HG03045 (cell line): ENCODE data around the gene KISS1.

Experiments
- ATAC-seq: cut with Tn5 transposase; IDR thresholded peaks from one replicate; pipeline ENCODE4 v1.9.1; 2021; ENCODE audit warnings: mild to moderate bottlenecking, moderate library complexity; ENCODE audit not compliant: unreplicated experiment

The KISS1 gene

DNA sequence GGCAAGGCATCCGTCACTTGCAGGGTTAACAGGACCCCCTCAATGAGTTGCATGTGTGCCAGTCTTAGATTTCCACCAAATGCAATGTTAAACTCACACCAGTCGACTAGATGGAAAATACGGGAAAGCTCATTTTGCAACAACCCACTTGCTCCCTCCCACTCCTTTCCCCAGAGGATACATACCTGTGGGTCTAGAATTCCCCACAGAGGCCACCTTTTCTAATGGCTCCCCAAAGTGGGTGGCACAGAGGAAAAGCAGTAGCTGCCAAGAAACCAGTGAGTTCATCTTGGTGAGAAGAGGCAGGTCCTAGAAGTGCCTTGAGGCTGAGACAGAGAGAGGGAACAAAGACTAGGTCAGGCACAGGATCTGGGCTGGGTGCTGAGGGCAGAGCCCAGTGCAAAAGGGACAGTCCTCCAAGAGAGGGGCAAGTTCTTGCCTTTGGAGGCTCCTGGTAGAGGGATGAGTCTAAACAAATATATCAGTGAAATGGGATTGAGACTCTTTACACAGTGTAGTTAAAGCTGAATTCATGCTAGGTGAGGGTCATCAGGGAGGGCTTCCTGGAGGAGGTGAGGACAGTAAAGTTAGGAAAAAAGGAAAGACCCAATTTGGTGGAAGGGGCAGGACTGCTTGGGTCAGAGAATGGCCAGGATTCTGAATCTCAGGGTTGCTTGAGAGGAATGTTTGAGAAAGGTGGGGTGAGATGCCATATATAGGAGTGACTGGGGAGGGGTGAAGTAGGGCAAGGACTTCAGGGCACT, 3.5 kb downstream of the KISS1 start:
- ATAC-seq = no peak

DNA sequence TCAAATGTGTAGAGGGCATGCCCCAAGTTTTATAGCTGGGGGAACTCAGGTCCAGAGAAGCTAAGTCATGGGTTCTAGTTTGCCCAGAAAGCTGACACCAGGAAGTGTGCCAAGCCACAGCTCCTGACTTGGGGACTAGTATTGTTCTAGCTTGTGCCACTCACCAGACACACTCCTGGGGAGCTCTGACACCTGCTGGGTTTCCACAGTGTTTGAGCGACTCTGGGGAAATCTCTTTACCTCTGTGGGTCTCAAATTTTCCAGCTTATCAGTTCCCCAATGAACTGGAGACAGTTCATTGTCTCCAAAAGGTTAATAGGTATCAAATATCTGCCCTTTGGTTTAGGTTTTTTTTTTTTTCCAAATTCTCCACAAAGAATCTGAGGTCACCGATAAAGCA, 4.2 kb downstream of the KISS1 start:
- no peak for ATAC-seq

DNA sequence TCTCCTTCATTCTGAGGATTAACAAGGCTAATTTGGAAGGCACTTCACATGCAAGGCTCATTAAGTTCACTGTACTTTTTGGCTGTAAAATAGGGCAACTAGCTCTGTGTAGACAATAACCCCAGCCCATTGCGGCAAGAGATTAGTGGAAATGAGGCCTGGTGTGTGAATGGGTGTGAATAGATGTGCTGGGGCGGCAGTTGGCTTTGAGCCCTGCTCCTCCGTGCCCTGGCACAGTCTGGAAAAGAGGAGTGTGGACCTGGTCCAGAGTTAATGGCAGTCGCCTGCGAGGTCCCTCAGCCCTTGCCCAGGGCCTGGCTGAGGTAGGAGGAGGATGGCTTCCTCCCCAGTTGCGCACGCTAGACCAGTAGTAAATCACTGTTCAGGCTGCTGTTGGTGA, 4.8 kb downstream of the KISS1 start:
- ATAC-seq = no peak

DNA sequence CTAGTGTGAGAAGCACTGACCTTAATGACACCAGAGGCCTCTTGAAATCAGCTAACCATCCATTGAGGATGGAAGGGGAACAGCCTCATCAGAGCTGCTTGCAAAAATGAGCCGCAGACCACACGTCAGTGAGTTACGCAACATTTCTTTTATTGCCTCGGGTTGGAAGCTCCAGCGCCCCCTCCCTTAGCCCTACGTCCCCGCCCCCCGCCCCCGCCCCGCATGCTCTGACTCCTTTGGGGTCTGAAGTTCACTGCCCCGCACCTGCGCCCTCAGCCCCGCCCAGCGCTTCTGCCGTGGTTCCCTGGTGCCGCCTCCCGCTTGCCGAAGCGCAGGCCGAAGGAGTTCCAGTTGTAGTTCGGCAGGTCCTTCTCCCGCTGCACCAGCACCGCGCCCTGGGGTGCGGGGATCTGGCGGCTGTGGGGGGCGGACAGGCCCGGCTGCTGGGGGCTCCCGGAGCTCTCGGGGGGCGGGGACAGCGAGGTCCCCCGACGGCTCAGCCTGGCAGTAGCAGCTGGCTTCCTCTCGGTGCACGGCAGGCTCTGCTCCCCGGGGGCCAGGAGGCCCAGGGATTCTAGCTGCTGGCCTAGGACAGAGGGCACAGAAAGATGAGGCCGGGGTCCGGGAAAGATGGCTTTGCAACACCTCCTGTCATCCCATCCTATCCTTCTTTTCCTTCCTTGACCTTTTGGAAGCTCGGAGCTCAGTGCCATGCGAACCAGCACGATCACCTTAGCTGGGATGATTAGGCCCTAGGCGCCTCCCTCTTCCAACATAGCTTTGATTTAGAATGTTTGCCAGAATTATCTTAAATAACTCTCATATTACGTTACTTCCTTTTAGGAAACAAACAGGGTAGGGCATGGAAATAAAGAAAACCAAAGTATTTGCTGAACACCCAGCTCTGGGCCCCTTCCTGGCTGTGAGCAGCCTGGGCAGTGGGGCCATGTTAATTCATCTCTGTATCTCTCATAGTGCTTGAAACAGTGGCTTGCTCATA, 5.8 kb downstream of the KISS1 start:
- no peak for ATAC-seq

DNA sequence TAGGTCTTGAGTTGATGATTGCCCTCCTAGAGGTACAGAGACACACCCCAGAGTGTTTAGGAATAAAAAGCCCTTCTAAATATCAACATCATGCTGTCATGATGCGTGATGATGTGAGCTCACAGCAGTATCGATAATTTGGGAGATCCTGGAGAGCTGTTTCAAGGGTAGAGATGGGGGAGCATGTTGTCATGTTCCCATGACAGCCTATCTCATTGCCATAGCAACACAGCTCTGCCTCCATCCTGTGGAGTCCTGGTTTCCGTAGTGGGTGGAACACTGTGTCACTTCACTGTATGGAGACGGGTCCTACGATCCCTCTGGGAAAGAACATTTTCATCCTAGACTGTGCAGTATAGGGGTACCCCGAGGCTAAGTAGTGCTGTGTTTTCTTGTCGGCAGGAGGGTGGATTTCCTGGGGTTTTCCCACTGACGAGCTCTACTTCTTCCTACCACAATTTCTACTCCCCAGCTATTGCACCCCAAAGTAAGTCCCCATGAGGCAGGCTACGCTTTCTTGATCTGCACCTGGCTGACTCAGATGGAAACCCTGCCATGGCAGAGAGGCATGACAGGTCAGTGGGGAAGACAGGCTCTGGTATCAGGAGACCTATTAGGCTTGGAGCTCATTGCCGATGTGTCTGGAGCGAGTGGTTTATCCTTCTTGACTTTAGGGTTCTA, 7.2 kb downstream of the KISS1 start:
- ATAC-seq = no peak

DNA sequence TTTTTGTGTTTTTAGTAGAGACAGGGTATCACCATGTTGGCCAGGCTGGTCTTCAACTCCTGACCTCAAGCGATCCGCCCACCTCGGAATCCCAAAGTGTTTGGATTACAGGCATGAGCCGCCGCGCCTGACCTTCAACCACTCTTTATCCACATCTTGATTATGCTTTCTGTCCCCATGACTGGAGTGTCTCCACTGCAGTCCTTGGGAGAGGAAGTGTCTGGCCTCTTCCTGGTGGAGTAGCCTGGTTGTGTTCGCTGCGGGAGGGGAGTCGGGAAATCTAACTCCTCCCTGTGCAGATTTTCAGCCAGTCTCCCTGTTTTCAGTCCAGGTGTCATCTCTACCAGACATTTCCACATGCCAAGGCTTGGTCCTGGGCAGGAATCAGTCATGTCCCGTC, 9.7 kb downstream of the KISS1 start:
- ATAC-seq = no peak

DNA sequence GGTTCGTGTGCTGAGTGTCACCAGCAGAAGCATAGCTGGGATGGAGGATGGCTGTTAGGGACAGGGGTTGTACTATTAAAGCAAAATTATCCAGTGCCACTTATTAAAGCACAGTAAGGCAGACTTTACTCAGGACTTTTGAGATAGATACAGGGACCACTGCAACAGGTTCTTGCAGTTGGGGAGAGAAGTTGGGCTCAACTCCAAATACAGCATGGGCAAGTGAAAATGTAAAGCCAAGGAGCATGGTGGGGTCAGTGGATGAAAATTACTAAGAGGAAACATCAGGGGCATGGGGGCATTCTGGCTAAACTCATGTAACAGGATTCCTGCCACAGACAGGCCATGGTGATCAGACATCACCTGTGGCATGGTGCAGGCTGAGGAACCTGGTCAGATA, 15.2 kb downstream of the KISS1 start:
- ATAC-seq = no peak

DNA sequence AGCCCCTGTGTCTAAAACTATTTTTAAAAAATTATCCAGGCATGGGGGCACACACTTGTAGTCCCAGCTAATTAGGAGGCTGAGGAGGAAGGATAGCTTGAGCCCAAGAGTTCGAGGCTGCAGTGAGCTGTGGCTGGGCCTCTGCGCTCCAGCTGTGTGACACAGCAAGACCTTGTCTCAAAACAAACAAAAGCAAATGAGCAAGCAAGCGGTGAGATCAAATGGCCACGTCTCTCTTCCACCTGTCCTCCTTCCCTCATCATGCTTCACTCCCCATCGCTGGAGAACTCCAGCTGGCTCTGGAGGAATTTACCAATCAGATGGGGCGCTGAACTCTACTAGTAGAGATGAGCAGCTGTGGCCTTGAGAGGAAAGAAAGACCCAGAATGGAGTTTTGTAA, 16.2 kb downstream of the KISS1 start:
- ATAC-seq = no peak

DNA sequence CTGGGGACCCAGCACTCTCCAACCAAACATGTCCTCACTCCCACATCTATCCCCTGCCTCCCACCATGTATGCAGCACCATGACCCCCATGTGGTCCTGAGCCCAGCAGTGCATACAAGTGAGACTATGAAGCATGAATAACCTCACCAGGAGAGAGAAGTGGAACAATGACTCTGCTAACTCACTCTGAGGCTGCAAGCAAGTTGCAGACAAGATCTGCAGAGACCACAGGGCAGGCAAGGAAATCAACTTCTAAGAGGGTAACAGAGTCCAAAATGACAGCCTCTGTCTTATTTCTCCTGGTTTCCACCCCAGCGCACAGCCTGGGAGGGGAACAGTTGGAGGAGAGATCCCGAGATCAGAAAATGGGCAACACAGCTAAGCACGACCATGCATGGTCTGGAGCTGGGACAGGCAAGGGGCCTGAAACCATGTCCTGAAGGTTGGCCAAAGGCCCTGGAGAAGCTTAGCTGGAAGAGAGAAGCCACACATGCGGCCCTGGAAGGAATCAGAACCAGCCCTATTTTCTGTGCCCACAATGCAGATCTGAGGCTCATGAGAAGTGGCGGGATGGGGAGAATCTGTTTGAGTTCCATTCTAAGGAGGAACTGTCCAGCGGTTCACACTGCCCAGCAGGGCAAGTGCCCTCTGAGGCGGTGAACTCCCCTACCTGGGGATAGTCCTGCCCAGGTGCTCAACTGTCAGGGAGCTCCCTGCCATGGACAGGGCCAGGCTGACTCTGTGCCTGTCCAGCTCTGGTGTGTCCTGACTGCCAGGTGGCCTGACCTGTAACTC, 17.6 kb downstream of the KISS1 start:
- no peak for ATAC-seq

DNA sequence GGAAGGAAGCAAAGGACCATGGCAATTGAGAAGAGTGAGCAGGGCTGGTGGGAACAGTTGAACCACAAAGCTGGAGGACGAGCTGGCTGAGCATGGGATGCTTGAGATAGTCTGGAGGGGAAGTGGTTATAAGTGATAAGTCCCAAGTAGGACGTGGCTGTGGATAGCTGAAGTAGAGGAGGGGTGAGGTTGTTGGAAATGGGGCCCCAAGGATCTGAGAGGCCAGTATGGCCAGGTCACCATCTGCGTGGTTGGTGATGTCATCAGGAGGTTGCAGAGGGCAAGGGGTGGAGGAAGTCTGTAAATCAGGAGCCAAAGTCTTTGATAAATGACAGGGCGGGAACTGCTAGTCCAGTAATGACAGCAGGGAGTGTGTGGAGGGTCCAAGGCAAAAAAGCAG, 19.2 kb downstream of the KISS1 start:
- no peak for ATAC-seq

DNA sequence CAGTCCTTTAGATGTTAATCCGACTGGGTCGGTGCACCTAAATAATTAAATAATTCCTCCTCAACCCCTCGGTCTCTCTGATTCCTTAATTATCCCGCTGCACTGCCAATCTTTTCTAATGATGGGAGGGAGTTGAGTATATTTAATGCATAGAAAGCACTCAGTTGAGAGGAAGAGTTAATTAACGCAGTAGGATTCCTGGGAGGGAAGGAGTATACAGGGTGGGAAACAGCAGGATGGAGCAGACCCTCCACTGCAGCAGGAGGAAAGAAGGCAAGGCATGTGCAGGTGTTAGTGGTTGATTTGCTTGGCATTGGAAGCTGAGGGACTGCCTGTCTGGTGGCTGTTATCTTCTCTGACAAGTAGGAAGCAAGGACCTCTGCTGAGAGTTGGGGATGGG, 20.2 kb downstream of the KISS1 start:
- no peak for ATAC-seq

DNA sequence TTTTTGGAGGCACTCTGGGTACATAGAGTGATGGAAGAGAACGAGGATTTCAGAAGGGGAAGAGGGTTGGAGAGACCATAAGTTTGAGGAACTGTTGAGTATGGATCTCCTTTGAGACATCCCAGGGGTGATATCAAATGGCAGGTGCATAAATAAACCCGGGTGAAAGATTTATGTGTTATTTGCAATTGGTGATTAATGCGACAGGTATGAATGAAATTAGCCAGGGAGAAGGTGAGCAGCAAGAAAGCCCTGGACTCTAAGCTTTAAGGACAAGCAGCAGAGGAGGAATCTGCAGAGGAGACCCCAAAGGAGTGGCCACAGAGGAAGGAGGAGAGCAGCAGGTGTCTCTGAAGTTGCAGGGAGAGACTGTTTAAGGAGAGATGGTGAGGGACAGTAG, 21.3 kb downstream of the KISS1 start:
- ATAC-seq = no peak

DNA sequence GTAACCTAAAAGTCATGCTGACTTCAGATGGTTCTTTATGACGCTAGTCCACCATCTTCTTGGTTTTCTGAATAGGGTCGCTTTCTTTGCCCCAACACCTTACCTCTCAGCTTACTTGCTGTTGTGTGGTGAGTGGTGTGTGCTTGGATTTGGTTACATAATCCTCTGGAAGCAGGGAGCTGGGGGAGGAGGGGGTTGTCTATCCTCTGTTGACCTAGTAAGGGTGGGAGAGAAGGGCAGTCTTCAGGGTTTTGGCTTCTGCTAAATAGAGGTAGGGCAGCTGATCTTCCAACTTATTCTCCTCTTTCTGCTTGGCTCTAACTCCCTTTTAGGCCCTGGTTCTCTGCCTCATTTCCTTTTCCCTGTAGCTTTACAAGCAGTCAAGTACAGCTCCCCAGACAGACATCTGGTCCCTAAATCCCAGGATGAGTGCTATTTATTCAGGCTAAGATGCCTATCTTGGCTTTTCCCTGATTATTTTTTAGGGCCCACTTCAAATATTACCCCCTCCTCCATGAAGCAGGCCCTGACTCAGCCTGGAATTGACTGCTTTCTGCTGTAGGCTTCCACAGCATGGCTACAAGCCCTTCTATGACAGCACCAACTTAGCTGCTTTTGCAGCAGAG, 23.8 kb downstream of the KISS1 start:
- ATAC-seq = no peak

DNA sequence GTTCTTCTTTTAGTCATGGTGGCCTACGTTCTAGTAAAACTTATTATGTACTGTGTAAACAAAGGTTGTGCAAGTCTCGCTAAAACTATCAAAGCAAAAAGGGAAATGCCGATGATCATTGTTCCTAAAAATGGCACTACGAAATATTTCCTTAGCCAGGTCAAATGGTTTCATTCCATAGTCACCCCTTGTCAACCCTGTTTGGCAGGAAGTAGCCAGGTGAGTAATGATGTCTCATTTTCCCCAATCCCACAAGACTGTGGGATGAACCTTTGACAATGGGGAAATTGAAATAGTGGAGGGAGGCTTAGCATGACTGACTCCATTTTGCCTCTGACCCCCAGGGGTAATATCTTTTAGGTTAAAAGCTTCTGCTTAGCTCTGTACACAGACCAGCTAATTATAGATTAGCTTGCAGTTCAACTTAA, 24.5 kb downstream of the KISS1 start:
- ATAC-seq = no peak

DNA sequence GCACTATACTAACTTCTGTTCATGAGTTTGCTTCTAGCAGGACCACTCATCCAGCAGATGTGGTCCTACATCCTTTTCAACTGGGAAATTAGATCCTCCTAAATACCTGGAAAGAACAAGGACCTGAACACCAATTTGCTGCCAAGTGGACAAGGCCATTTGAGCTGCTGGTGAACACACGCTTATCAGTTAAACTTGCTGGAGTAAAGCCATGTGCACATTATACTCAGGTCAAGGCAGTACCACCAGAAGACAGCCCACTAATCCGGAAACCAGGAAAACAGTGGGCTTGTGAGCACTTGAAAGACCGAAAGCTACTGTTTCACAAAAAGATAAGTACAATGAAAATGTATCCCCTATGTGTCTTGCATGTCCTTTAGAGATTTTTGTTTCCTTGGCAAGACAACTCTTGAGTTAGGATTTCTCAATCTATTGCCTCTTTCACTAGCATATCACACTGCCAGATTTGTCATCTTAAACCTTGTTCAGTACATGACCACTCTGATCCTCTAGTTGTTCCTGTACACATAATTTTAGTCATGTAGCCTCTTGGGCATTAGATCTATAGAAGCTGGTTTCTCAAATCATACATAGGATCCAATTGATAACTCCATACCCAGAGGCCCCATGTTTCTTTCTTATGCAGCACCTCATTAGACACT, 25.7 kb downstream of the KISS1 start:
- no peak for ATAC-seq

DNA sequence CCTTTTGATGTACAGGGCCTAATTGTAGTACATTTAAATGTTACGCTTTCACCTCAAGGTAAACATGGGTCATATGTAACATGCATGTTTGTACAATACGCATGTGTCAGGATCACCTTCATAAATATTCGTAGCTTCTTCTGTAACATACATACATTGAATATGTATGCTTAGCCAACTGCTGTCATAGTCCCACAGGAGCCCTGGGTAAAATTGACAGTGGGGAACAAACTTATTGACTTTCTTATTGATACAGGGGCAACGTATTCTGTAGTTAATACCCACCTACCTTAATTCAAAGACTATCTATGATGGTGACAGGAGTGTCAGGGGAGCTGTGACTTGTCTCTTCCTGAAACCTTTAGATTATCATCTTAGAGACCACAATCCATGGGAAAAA, 26.4 kb downstream of the KISS1 start:
- ATAC-seq = no peak

DNA sequence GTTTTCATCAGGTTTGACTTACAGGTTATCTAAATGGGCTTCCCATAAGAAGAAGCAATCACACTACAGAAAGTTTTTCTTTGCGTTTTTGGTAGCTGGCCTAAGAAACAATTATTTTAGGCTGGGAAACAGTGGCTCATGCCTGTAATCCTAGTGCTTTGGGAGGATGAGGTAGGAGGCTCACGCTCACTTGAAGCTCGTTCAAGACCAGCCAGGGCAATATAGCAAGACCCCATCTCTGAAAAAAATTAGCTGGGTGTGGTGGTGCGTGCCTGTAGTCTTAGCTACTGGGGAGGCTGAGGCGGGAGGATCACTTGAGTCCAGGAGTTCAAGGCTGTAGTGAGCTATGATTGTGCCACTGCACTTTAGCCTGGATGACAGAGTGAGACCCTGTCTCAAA, 28.6 kb downstream of the KISS1 start:
- ATAC-seq = no peak

DNA sequence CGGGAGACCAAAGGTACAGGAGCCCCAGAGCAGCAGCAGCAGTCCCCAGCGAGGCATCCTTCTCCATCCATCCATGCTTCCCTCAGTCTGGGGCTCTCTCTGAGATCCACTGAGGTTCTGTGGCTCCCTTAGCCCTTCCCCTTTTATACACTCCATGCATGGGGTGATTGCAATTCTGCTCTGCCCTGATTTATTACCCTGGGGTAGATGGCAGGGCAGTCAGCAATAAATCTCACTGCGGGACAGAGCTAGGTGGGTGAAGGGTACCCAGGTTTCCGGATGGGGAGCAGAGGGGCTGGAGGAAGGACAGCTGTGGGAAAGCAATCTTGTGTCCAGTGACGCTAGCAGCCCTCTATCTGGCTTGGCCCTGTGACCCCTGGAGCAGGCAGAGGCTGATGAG, 30.1 kb downstream of the KISS1 start, which contains the start of gene REN:
Gene REN, minus strand, starts transcription at position 119 of the 400 bp plus-strand sequence. Its CDS starts 44 bp downstream, at position 75.
- no peak for ATAC-seq

DNA sequence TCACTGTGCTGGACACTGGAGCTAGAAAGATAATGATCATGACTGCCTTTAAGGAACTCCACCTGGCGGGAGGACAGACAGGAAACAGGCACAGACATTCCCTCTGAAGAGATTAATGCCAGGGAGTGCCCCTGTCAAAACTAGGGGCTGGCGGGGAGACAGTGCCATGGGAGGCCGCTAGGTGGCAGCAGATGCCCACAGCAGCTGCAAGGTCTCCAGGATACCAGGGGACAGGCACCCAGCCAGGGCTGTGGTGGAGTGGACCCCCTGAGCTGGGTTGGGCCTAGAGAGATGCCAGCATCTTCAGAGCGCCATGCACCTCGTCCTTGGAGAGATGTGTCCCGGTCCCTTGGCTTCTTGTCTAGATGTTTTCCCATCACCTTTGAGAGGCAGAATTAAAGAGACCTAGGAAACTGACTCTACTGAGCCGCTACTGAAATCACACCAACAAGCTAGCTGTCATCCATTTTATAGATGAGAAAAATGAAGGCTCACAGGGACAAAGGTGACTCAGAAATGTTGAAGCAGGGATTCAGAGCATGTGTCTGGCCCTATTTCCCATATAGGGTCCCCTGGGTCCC, 33.7 kb downstream of the KISS1 start:
- no peak for ATAC-seq
